DMS153 (cell line): ENCODE data around the gene AGER.
"Not testable (repeated sequence)": the region's sequence is repeated elsewhere in the genome, so short reads cannot be mapped to it uniquely, and the experiment has no call there.

ENCODE experiments used
- DNase-seq: peaks from one replicate; lab custom pipeline; 2025; lab: John Stamatoyannopoulos, UW

Gene AGER

GRCh38 chr6:32198866-32199265 lies 14.8 kb upstream of the AGER start:
- no peak for DNase-seq

- no peak for DNase-seq
Measured at GRCh38 chr6:32198345-32198696, 14.3 kb upstream of the AGER start.

- DNase-seq: no peak
Measured at GRCh38 chr6:32196682-32197616, 12.9 kb upstream of the AGER start.

GRCh38 chr6:32195902-32196681 lies 12.0 kb upstream of the AGER start:
- DNase-seq: peak; percentile 76

GRCh38 chr6:32195652-32195901 lies 11.5 kb upstream of the AGER start:
- DNase-seq: peak; percentile 100

GRCh38 chr6:32194825-32195651 lies 11.0 kb upstream of the AGER start:
- DNase-seq: no peak

GRCh38 chr6:32194388-32194787 lies 10.3 kb upstream of the AGER start:
- no peak for DNase-seq

GRCh38 chr6:32193096-32193495 lies 9.0 kb upstream of the AGER start:
- DNase-seq: not testable (repeated sequence)

- DNase-seq: peak; percentile 37
Measured at GRCh38 chr6:32192608-32193039, 8.6 kb upstream of the AGER start, which contains the start of gene GPSM3. TSS of gene GPSM3 (minus strand) at chr6:32192643. CDS start at chr6:32192513, 130 bp downstream.

GRCh38 chr6:32191696-32192607 lies 7.9 kb upstream of the AGER start:
- no peak for DNase-seq

GRCh38 chr6:32190911-32191677 lies 7.0 kb upstream of the AGER start:
- no peak for DNase-seq

GRCh38 chr6:32190054-32190851 lies 6.2 kb upstream of the AGER start, which contains the start of gene PBX2:
TSS of gene PBX2 (minus strand) at chr6:32190202. CDS start at chr6:32189915, 287 bp downstream.
- DNase-seq: peak; percentile 55

GRCh38 chr6:32189742-32190053 lies 5.6 kb upstream of the AGER start:
- no peak for DNase-seq

GRCh38 chr6:32189069-32189741 lies 5.2 kb upstream of the AGER start:
- DNase-seq: no peak

- DNase-seq: no peak
Measured at GRCh38 chr6:32188381-32189068, 4.5 kb upstream of the AGER start.

GRCh38 chr6:32187725-32188380 lies 3.8 kb upstream of the AGER start:
- DNase-seq: not testable (repeated sequence)

GRCh38 chr6:32187009-32187709 lies 3.1 kb upstream of the AGER start:
- no peak for DNase-seq
